Prostate gland (tissue), 2 donors: ENCODE results near the gene CEBPB.

Experiments used
- CTCF ChIP-seq, 4 experiments: fragments of 200-600 bp in 2 of 4; fragments of 450-650 bp in 2 of 4; sonication (generic) in 2 of 4; IDR thresholded peaks; 1 replicate in 3 of 4; 2 replicates in 1 of 4; pipeline ENCODE4 v1.5.1; 2016 to 2019; ENCODE audit warnings: antibody characterized with exemption in 4 of 4, mild to moderate bottlenecking in 2 of 4, moderate library complexity in 2 of 4
- POLR2A ChIP-seq: fragments of 450-650 bp; IDR thresholded peaks from one replicate; pipeline ENCODE4 v1.6.1; 2016; ENCODE audit warnings: antibody characterized with exemption, mild to moderate bottlenecking
- POLR2AphosphoS5 ChIP-seq: sonication (generic); formaldehyde crosslinking; IDR thresholded peaks from one replicate; pipeline ENCODE4 v1.6.1; 2017; ENCODE audit warnings: antibody characterized with exemption

- TF ChIP-seq CTCF (IDR thresholded peaks at IDR 0.05) (no peak), POLR2A (no peak), POLR2AphosphoS5 (no peak)
Observed at GRCh38 chr20:50188879-50189680, 1.6 kb upstream of the CEBPB start.
